D721Med (cell line): ENCODE data around the gene OPCML.

Experiments used
- DNase-seq: peaks from one replicate; pipeline ENCODE4 v3.0.0; 2011; ENCODE audit warnings: low spot score; ENCODE audit not compliant: insufficient read length
- FAIRE-seq: peaks from 2 replicates; lab custom pipeline; 2011; peaks lifted over from hg19 to GRCh38; lab: Jason Lieb, UNC
- TF ChIP-seq, protein P1 (sequence below): IDR thresholded peaks from 2 replicates; pipeline ENCODE4 v1.5.1; 2012; ENCODE audit warnings: mild to moderate bottlenecking, control low read depth; ENCODE audit not compliant: insufficient read depth; ENCODE audit errors: missing control alignments

OPCML gene

DNA sequence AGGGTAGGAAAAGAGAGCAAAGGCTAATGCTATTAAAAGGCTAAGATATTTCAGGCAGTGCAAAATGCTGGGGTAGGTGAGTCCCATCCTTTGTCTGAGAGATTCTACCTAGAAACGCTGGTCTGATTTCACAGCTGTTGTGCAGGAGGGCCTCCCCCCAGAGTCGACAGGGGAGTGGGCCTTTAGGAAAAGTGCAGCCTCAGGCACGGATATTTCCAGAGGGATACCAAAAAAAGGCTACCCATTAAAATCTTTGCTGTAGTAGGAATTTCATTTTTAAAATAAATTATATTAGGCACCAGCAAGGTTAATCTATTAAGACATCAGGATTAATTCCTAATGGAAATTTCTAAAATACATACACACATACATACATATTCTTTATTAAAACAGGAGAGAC is 280.5 kb downstream of the OPCML start:
- TF ChIP-seq, protein P1, sequence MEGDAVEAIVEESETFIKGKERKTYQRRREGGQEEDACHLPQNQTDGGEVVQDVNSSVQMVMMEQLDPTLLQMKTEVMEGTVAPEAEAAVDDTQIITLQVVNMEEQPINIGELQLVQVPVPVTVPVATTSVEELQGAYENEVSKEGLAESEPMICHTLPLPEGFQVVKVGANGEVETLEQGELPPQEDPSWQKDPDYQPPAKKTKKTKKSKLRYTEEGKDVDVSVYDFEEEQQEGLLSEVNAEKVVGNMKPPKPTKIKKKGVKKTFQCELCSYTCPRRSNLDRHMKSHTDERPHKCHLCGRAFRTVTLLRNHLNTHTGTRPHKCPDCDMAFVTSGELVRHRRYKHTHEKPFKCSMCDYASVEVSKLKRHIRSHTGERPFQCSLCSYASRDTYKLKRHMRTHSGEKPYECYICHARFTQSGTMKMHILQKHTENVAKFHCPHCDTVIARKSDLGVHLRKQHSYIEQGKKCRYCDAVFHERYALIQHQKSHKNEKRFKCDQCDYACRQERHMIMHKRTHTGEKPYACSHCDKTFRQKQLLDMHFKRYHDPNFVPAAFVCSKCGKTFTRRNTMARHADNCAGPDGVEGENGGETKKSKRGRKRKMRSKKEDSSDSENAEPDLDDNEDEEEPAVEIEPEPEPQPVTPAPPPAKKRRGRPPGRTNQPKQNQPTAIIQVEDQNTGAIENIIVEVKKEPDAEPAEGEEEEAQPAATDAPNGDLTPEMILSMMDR: no peak
- no peak for FAIRE-seq
- DNase-seq: no peak

DNA sequence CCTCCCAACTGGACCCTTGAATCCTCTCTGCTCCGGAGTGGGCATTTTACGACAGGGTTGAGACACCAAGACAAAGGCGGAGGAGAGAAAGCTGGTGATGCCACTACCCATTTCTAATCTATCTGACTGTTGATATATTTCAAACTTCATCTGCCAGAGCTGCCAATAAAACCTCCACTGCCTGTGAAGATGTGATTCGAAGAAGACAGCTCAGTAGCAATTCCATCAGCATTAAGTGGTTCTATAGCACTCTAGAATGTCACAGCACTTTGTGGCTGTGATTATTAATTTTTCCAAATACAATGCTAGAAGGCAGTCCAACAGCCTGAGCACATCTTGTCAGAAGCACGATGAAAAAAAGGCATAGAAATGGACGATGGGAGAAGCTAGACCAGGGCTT is 282.8 kb downstream of the OPCML start:
- FAIRE-seq (no peak), DNase-seq (no peak)
- TF ChIP-seq, protein P1: no peak

DNA sequence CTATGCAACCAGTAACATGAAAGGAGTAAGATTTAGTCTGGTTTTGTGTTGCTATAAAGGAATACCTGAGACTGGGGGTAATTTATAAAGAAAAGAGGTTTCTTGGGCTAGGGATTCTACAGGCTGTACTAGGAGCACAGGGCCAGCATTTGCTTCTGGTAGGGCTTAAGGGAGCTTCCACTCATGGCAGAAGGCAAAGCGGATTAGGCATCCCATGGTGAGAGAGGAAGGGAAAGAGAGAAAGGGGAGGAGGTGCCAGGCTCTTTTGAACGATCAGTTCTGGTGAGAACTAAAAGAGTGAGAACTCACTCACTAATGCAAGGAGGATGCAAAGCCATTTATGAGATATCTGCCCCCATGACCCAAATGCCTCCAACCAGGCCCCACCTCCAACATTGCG is 283.2 kb downstream of the OPCML start:
- no peak for DNase-seq
- no peak for FAIRE-seq
- TF ChIP-seq, protein P1: no peak

DNA sequence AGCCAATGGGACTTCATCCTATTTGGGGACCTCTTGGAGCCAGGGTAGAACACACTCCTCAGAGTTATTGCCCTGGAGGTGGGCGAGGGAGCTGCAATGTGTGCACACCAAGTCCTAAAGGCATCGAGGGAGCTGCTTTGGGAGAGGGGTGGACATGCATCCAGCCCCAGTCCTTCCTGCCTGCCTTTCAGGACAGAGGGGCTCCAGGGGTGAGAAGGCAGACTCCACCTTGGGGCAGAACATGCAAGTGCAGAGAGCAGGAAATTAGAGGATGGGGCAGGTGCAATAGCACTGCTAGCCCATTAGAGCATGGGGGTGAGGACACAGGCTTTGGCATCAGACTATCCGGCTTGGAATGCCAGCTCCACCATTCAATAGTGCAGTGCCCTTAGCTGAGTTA is 288.5 kb downstream of the OPCML start:
- DNase-seq: no peak

DNA sequence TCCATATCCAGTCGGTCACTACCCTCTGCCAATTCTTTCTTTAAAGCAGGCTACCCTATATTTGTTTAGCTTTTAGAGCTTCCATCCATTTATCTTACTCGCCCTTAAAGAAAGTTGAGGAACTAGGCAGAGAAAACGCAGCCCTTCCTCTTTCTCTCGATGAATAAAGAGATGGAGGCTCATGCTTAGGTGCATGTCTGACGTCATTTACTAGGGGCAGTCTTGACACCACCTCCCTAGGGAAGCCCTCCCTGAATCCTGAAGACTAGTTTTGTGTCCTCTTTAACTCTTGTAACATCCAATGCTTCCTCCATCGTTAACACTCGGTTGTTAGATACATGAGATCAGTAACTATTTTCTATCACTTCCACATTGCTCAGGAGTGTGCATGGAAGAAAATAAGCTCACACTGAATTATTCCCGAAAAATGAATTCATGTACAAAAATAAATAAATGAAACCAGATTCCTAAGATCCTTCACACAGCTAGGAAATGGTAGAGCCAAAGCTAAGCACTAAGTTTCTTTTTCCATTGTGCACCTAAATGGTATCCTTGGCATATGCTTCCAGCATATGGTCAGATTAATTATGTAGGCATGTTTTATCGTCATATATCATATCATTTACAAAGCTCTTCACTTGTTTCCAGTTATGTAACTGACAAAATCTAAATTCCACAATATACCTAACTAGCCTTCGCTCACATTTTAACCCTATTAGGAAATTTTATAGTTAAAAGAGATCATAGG is 291.2 kb downstream of the OPCML start:
- FAIRE-seq: no peak
- no peak for DNase-seq
- TF ChIP-seq, protein P1: no peak

More for the DNA sequence above, 288.5 kb downstream of the OPCML start:
- TF ChIP-seq, protein P1: no peak
- no peak for FAIRE-seq

DNA sequence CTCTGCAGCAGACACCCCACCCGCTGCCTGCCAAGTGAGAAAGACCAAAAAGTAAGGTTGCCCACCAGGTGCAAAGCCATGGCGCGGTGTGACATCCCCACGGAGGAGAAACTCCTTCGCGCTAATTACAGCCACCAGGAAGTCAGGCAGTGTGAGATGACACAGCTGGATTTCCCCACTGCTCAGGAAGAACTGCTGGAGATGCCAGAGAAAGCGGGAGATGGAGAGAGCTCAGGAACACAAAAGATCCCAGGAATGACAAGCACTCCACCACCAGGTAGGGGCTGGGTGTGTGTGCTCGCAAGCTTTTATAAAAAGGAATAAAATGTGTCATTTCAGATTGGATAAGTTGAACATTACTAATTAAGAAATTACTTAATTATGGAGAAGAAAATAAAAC is 292.7 kb downstream of the OPCML start:
- TF ChIP-seq, protein P1: no peak
- DNase-seq: no peak
- no peak for FAIRE-seq

DNA sequence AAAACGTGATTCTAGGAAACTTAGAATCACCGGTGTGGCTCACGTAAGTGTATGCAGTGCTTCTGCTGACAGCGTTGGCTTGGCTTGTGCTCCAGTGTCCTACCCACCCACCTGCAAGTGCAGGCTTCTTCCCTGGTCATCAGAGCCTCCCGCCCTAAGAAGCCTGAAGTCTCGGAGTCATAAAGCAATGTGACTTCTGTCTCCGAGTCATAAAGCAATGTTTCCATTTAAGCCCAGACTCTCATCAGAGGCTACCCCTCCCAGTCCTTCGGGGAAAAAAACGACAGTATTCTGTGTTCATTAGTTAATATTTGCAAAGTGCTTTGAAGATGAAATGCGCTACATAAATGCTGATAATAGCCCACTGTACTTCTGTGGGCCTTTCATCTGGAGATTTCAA is 293.8 kb downstream of the OPCML start:
- FAIRE-seq (no peak), DNase-seq (no peak)
- TF ChIP-seq, protein P1: no peak
